HuH-7 (cell line): ENCODE measurements around the gene AKR1C8.
"Not testable (repeated sequence)": the region's sequence is repeated elsewhere in the genome, so short reads cannot be mapped to it uniquely, and the experiment has no call there.

Experiments used
- DNase-seq: peaks from one replicate; pipeline ENCODE4 v3.0.0; 2011; ENCODE audit warnings: low spot score

AKR1C8 gene

GRCh38 chr10:5168897-5169420 is 16.0 kb downstream of the AKR1C8 start:
- no peak for DNase-seq

DNA sequence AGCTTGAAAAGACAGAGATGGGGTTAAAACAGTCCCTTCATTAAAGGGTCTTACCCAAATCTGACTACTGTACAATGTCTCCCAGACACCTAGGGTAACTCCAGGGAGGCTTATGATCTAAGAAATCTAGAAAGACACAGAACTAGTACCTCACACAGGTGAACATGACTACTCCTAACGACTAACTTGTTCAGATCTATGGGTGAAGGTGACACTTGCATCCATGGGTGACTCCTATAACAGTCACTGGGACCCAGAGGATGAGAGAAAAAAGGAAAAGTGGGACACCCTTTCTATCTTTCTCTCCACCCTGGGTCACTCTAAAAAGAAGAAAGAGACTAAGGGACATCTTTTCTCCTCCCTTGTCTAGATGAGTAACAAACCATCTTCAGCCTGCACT is 19.2 kb downstream of the AKR1C8 start:
- no peak for DNase-seq

- no peak for DNase-seq
These were observed 21.5 kb downstream of the AKR1C8 start for GRCh38 chr10:5163487-5163886.

- DNase-seq: no peak
These were observed 25.8 kb downstream of the AKR1C8 start for GRCh38 chr10:5159126-5159525.

GRCh38 chr10:5157501-5157900 is 27.4 kb downstream of the AKR1C8 start:
- no peak for DNase-seq

- no peak for DNase-seq
These were observed 29.0 kb downstream of the AKR1C8 start for GRCh38 chr10:5155951-5156350.

DNA sequence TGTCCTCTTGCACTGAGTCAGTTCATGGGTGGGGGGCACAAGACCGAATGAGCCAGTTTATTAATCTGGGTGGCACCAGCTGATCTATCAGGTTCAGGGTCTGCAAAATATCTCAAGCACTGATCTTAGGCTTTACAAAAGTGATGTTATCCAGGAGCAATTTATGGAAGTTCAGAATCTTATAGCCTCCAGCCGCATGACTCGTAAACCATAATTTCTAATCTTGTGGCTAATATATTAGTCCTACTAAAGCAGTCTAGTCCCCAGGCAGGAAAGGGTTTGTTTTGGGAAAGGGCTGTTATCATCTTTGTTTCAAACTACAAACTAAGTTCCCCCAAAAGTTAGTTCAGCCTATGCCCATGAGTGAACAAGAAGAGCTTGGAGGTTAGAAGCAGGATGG is 33.9 kb downstream of the AKR1C8 start:
- DNase-seq: no peak

- no peak for DNase-seq
These were observed 36.3 kb downstream of the AKR1C8 start for GRCh38 chr10:5148678-5149032.

GRCh38 chr10:5147981-5148677 is 36.8 kb downstream of the AKR1C8 start:
- peak; percentile 10 for DNase-seq

DNA sequence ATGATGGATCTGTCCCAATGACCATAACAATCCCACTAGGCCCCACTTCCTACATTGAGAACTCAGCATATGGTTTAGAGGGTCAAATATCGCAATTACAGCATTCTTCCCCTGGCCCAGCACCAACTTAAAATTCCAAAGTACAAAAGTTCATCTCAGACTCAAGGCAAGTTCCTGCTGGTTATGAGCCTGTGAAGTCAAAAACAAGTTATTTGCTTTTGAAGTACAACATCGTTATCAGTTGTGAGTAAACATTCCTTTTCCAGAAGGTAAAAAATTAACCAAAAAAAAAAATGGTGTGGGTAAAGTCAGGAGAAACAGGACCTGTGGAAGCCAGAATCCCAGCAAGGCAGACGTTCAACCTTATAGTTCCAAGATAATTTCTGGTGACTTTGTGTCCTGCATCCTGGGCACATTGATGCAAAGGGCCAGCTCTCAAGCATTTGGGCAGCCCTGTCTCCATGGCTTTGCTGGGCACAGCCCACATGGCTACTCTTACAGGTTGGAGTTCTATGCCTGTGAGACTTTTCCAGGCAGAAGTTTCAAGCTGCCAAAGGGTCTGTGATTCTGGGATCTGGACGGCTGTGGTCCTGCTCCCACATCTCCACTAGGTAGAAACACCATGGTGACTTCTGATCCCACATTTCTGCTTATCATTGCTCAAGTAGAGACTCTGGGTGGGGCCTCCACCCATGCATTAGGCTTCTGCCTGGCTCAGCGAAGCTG is 37.5 kb downstream of the AKR1C8 start:
- peak; percentile 40 for DNase-seq

- no peak for DNase-seq
These were observed 38.1 kb downstream of the AKR1C8 start for GRCh38 chr10:5146920-5147254.

DNA sequence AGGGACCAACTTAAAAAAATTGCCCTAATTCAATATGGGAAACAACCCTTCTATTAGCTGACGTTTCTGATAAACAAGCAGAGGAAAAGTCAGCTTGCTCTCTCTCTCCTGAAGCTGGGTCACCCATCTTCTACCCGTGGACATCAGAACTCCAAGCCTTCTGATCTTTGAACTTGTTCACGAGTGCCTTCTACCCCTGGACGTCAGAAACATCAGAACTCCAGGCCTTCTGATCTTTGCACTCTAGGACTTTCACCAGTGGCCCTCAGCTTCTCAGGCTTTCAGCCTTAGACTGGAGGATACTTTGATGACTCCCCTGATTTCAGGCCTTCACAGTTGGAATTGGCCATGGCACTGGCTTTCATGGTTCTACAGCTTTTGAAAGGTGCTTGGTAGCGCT is 41.8 kb downstream of the AKR1C8 start:
- no peak for DNase-seq

DNA sequence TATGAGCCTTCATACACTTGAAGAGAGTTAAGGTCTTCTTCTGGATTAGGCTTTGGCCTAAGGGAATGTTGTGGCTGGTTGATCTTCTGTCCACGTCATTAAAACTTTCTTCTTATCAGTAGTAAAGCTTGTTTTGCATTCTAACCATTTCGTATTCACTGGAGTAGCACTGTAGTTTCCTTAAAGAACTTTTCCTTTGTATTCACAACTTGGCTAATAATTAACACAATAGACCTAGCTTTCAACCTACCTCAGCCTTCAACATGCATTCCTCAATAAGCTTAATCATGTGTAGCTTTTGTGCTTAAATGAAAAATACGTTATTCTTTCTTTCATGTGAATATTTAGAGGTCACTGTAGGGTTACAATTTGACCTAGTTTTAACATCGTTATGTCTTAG is 42.8 kb downstream of the AKR1C8 start:
- DNase-seq: no peak

DNA sequence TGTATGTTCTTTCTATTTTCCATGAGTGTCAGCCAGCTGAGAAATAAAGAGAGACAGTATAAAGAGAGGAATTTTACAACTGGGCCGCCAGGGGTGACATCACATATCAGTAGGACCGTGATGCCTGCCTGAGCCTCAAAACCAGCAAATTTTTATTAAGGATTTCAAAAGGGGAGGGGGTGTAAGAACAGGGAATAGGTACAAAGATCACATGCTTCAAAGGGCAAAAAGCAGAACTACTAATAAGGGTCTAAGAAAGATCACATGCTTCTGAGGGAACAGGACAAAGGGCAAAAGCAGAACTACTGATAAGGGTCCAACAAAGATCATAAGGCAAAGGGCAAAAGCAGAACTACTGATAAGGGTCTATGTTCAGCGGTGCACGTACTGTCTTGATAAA is 47.3 kb downstream of the AKR1C8 start:
- not testable (repeated sequence) for DNase-seq

- no peak for DNase-seq
These were observed 48.4 kb downstream of the AKR1C8 start for GRCh38 chr10:5136468-5137087.

- no peak for DNase-seq
These were observed 49.4 kb downstream of the AKR1C8 start for GRCh38 chr10:5135581-5135980.

DNA sequence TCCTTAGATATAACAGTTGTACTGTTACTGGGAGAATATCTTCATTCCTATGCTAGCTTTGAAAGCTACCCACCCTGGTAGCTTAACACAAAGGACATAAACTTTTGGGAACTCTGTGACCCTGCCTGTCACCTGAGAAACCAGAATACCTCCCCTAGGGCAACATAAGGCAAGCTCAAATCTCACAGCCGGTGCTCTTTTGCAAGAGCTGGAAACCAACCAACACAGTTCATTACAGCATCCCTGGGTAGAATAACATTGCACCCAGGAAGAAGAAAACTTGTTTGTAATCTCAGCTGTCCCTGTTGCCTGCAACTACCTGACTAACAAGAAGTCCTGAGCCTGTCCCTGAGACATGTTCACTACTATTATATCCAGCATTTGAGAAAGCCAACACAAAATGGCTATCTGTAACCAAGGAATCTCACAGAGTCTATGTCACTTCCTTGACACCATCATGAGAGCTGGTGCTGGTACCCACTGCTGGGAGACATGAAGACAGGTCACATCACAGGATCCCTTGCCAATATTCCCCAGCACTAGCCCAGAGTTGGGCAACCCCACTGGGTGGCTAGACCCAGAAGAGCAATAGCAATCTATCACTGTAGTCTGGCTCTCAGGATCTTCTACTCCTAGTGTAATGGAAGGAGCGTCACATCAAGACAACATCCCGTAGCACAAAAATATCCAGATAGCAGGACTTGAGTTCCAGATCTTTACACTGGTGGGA is 59.5 kb downstream of the AKR1C8 start:
- no peak for DNase-seq

DNA sequence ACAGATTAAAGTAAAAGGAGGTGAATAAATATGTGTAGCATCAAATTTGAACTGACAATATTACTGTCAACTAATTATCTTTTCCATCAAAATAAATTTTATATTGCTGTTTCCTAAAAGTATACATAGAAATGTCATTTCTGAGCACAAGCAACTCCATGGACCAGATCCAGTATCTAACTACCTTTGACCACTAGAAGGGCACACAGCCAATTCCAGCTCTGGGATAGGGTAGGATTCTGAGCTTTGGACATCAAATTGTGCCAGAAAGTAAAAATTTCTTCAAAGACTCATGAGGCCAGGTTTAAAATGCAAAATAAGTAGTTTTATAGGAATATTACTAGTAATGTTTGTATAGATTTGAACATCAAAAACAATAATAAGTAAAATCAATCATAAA is 61.1 kb downstream of the AKR1C8 start:
- DNase-seq: no peak

DNA sequence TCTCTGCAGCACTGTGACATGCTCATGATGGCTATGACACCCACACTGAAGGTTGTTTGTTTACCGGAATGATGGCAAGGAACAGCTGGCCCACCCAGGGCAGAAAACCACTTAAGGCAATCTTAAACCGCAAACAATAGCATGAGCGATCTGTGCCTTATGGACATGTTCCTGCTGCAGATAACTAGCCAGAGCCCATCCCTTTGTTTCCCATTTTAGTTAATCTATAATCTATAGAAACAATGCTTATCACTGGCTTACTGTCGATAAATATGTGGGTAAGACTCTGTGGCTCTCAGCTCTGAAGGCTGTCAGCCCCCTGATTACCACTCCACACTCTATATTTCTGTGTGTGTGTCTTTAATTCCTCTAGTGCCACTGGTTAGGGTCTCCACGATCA is 65.0 kb downstream of the AKR1C8 start:
- not testable (repeated sequence) for DNase-seq

- DNase-seq: no peak
These were observed 67.9 kb downstream of the AKR1C8 start for GRCh38 chr10:5117026-5117425.

DNA sequence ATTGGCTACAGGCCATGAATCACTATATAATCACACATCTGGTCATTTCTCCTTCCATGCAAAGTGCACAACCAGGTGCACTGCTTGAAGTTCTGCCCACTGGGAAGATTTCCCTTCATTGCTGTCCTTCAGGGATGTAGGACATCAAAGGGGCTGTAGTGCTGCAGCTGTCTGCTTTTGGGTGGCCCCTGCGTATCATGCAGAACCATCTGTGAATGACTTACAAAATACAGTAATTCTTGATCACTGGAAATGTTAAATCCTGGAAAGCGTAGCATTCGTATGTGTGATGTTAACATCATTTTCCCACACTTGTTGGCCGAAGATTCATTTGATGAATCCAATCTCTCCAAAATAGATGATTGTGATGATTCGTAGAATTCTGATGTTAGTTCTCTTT is 68.3 kb downstream of the AKR1C8 start:
- DNase-seq: no peak

DNA sequence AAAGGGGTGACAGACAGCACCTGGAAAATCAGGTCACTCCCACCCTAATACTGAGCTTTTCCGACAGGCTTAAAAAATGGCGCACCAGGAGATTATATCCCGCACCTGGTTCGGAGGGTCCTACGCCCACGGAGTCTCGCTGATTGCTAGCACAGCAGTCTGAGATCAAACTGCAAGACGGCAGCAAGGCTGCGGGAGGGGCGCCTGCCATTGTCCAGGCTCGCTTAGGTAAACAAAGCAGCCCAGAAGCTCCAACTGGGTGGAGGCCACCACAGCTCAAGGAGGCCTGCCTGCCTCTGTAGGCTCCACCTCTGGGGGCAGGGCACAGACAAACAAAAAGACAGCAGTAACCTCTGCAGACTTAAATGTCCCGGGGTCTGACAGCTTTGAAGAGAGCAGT is 75.1 kb downstream of the AKR1C8 start:
- not testable (repeated sequence) for DNase-seq
